ENCODE data around the gene CDK11B.
"Not testable (repeated sequence)": the region's sequence is repeated elsewhere in the genome, so short reads cannot be mapped to it uniquely, and the experiment has no call there.

CDK11B gene

GRCh38 chr1:1599030-1599934, 59.5 kb downstream of the CDK11B start:
- DNase-seq (ENCODE audit: low spot score) = no peak

DNA sequence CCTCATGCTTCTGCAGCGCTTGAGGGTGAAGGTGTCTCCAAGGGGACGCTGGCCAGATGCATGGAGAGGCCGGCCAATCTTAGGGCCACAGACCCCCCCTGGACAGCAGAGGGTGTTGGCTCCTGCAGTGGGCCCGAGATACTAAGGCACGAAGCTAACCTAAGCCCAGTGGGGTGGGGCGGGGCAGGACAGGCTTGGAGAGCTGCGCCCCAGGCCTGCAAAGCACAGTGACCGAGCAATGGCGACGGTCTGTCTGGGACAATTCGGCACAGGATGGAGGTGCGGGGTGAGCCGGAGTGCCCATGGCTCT, 60.1 kb downstream of the CDK11B start:
- no peak for DNase-seq (ENCODE audit: low spot score)

- no peak for DNase-seq (ENCODE audit: low spot score)
Measured at GRCh38 chr1:1598051-1598719, 60.6 kb downstream of the CDK11B start.

GRCh38 chr1:1597275-1597930, 61.4 kb downstream of the CDK11B start:
- no peak for DNase-seq (ENCODE audit: low spot score)

DNA sequence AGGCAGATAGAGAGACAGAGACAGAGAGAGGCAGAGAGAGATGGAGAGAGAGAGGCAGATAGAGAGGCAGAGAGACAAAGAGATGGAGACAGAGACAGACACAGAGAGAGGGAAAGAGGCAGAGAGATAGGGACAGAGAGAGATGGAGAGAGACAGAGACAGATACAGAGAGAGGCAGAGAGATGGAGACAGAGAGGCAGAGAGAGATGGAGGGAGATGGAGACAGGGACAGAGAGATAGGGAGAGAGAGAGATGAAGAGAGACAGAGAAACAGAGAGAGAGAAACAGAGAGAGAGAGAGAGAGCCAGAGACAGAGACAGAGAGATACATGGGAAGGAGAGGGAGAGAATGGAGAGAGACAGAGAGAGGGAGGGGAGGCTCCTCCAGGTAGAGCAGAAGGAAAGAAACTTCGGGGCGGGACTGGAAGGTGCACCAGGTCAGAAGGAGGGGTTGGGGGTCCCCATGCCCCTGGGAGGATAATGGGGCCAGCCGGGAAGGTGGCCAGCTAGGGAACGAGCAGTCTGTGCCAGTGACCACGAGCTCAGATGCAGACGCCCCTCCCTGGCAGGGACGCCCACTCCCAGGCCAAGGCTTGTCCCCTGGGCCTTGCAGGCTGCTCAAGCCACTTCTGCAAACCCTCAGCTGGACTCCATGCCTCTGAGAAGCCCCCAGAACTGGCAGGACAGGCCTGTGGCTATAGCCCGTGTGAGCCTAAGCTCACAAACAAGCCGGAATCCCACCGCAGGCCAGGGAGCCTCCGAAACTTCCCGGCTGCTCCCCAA, 62.1 kb downstream of the CDK11B start:
- DNase-seq (ENCODE audit: low spot score) = no peak

GRCh38 chr1:1595341-1595740, 63.5 kb downstream of the CDK11B start:
- DNase-seq (ENCODE audit: low spot score) = not testable (repeated sequence)

GRCh38 chr1:1594602-1595260, 64.1 kb downstream of the CDK11B start:
- no peak for DNase-seq (ENCODE audit: low spot score)

- no peak for DNase-seq (ENCODE audit: low spot score)
Measured at GRCh38 chr1:1593834-1594601, 64.8 kb downstream of the CDK11B start.

DNA sequence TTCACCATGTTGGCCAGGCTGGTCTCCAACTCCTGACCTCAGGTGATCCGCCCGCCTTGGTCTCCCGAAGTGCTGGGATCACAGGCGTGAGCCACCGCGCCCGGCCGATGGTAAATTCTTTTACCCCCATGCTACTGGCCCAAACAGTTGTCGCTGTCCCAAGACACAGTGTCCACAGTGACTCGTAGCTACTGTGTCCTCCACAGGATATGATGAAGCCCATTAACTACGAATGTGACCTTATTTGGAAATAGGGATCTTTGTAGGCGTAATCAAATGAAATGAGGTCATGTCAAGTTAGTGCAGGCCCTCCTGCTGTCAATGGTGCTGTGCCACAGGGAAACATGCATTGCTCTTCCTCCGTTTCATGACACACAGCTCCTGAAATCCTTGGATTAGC, 67.4 kb downstream of the CDK11B start:
- DNase-seq (ENCODE audit: low spot score) = no peak
